Natural killer cell (primary cell): ENCODE data around the gene FNDC7. TPM values are rescaled to one million over a fixed set of nuclear protein-coding genes. Genes with fewer than 3 reads are reported as not detected.
"Not testable (repeated sequence)": the region's sequence is repeated elsewhere in the genome, so short reads cannot be mapped to it uniquely, and the experiment has no call there.

ENCODE experiments used
- ATAC-seq, 3 donors: fragments of 150-1000 bp in 2 of 3; fragments of 200-7000 bp in 1 of 3; cut with Tn5 transposase; 1 replicate in 1 of 3; 2 replicates in 2 of 3; pipeline ENCODE4 v1.10.0; 2021; ENCODE audit warnings: mild to moderate bottlenecking in 2 of 3, moderate library complexity in 2 of 3
- DNase-seq, 2 donors: peaks; one replicate each; pipeline versions ENCODE4 v3.0.0 to v3.0.0-alpha.2; 2013 to 2021; ENCODE audit warnings: mixed read lengths in 1 of 2
- H3K27ac ChIP-seq: one replicate; pipeline ENCODE4 v1.5.1; 2013; ENCODE audit warnings: mild to moderate bottlenecking, low read length
- H3K27me3 ChIP-seq: one replicate; pipeline ENCODE4 v1.6.1; 2013; ENCODE audit warnings: low read length; ENCODE audit not compliant: control insufficient read depth, insufficient read depth
- H3K36me3 ChIP-seq: one replicate; pipeline ENCODE4 v1.6.1; 2013; ENCODE audit warnings: low read length; ENCODE audit not compliant: control insufficient read depth, insufficient read depth
- H3K4me1 ChIP-seq: one replicate; pipeline ENCODE4 v1.6.1; 2013; ENCODE audit warnings: low read length; ENCODE audit not compliant: control insufficient read depth, insufficient read depth
- H3K4me3 ChIP-seq: one replicate; pipeline ENCODE4 v1.5.1; 2013; ENCODE audit warnings: low read length
- H3K9me3 ChIP-seq: one replicate; pipeline ENCODE4 v1.6.1; 2013; ENCODE audit warnings: low read length; ENCODE audit not compliant: control insufficient read depth, insufficient read depth
- H3K27ac Mint-ChIP-seq, 2 donors: one replicate each; pipeline ENCODE4 v1.8.0; 2022; ENCODE audit warnings: mild to moderate bottlenecking in 2 of 2, mixed read lengths in 2 of 2, moderate library complexity in 1 of 2
- H3K27me3 Mint-ChIP-seq, 2 donors: one replicate each; pipeline ENCODE4 v1.8.0; 2022; ENCODE audit warnings: low read depth in 2 of 2, mixed read lengths in 2 of 2
- H3K36me3 Mint-ChIP-seq: one replicate; pipeline ENCODE4 v1.8.0; 2022; ENCODE audit warnings: mixed read lengths
- H3K4me1 Mint-ChIP-seq, 2 donors: one replicate each; pipeline ENCODE4 v1.8.0; 2022; ENCODE audit warnings: mixed read lengths in 2 of 2
- H3K4me3 Mint-ChIP-seq: one replicate; pipeline ENCODE4 v1.8.0; 2022; ENCODE audit warnings: mild to moderate bottlenecking, moderate library complexity, mixed read lengths
- H3K9me3 Mint-ChIP-seq, 2 donors: one replicate each; pipeline ENCODE4 v1.8.0; 2022; ENCODE audit warnings: mixed read lengths in 2 of 2
- CTCF ChIP-seq: fragments of 200-600 bp; IDR thresholded peaks from one replicate; pipeline ENCODE4 v1.8.0; 2022; ENCODE audit warnings: antibody characterized with exemption
- WGBS: methylation state at CpG from one replicate; pipeline ENCODE4 v1.1.7; 2013; ENCODE audit warnings: missing lambda C conversion rate; ENCODE audit not compliant: insufficient coverage; 5-methylcytosine and 5-hydroxymethylcytosine counted together
- intact Hi-C: fragments of 100-400 bp; cut with micrococcal nuclease; formaldehyde crosslinking; loops from one replicate; pipeline ENCODE4 v1.14.2; 2022
- total RNA-seq, 4 donors: library from RNA; stranded (reverse); fragments of 120-200 nt in 1 of 4; gene quantifications; one replicate each; pipeline versions ENCODE4 v1.2.3 to v1.2.4, GENCODE V29; 2013 to 2022

Gene FNDC7
- total RNA-seq, 3 donors from 2014 or later (not counting 1 experiment from before 2014, with no cell fraction given) = 0.14 to 0.43 TPM; not detected in 1

DNA sequence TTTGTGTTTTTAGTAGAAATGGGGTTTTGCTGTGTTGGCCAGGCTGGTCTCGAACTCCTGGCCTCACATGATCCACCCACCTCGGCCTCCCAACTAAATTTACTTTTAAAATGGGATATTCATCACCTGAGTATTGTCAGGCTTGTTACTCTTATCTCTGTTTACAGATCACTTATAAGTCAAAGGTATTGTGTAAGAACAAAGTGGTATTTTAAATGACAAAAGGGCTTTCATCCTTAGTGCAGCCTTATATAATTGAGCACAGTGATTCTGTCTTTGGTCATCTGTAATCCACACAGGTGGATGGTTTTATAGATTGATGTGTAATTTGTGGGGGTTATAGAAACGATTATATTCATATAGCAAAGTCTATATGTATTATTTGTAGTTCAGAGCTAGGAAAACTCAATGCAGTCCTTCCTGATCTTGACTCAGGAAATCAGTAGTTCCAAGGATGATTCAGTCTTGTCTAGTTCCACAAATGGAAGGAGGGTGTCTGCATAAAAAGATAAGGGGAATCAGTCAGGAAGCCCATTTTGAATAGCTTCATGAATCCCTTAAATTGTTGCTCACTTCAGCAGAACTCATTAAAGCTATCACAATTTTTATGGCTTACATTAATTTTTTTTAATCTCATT, 68.3 kb downstream of the FNDC7 start:
- no peaks in the 10 kb centered on the region for H3K4me1 ChIP-seq
- ATAC-seq = no peak
- WGBS = no CpG with 5 or more reads among the region's 3 CpGs
- Mint-ChIP-seq H3K4me3 (no peak overlapping the region), H3K9me3 (peaks cover 3 to 7% of the 10 kb centered on the region in 2 donors), H3K36me3 (peaks cover 30% of the 10 kb centered on the region), H3K27me3 (no peaks in the 10 kb centered on the region), H3K27ac (no peak overlapping the region), H3K4me1 (peaks cover 0 to 5% of the 10 kb centered on the region in 2 donors)
- no peak overlapping the region for H3K4me3 ChIP-seq
- no peak overlapping the region for H3K27ac ChIP-seq
- H3K9me3 ChIP-seq = peaks cover 13% of the 10 kb centered on the region
- H3K27me3 ChIP-seq = no peaks in the 10 kb centered on the region
- TF ChIP-seq CTCF = no peak
- intact Hi-C loops = no loop called here
- peaks cover 79% of the 10 kb centered on the region for H3K36me3 ChIP-seq
- no peak for DNase-seq

DNA sequence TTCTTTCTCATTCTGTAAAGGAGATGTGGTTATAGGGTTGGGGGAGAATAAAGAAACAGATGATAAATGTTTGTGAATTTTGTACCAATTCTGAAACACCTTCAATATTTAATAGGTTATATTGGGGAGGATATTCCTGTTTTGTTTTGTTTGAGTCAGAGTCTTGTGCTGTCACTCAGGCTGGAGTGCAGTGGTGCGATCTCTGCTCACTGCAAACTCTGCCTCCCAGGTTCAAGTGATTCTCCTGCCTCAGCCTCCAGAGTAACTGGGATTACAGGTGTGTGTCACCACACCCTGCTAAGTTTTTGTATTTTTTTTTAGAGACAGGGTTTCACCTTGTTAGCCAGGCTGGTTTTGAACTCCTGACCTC, 68.9 kb downstream of the FNDC7 start:
- H3K36me3 Mint-ChIP-seq = peaks cover 30% of the 10 kb centered on the region
- H3K27ac Mint-ChIP-seq, H3K4me1 ChIP-seq, H3K27me3 ChIP-seq, H3K27ac ChIP-seq, H3K9me3 Mint-ChIP-seq, ATAC-seq, H3K27me3 Mint-ChIP-seq, intact Hi-C loops, H3K4me3 Mint-ChIP-seq, DNase-seq, H3K4me3 ChIP-seq, H3K4me1 Mint-ChIP-seq: not testable (repeated sequence)
- Histone ChIP-seq H3K36me3 (peaks cover 79% of the 10 kb centered on the region), H3K9me3 (peaks cover 16% of the 10 kb centered on the region)
- 100% methylated on average over 1 of the region's 1 CpG for WGBS

DNA sequence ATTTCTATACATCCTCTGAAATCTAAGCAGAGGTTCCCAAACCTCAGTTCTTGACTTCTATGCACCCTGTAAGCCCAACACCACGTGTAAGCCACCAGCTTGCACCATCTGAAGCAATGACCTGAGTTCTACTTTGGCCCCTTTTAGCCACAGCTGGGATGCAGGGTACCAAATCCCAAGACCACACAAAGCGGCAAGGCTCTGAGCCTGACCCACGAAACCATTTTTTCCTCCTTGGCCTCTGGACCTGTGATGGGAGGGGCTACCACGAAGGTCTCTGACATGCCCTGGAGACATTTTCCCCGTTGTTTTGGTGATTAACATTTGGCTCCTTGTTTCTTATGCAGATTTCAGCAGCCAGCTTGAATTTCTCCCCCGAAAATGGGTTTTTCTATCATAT, 72.6 kb downstream of the FNDC7 start:
- Histone ChIP-seq H3K4me1 (no peaks in the 10 kb centered on the region), H3K9me3 (peaks cover 16% of the 10 kb centered on the region), H3K36me3 (peaks cover 57% of the 10 kb centered on the region), H3K27ac (no peak overlapping the region), H3K4me3 (no peak overlapping the region), H3K27me3 (no peaks in the 10 kb centered on the region)
- Mint-ChIP-seq H3K27me3 (no peaks in the 10 kb centered on the region), H3K36me3 (peaks cover 29% of the 10 kb centered on the region), H3K4me1 (peaks cover 0 to 3% of the 10 kb centered on the region in 2 donors), H3K27ac (no peak overlapping the region), H3K9me3 (peaks cover 4 to 8% of the 10 kb centered on the region in 2 donors), H3K4me3 (no peak overlapping the region)
- ATAC-seq (no peak), DNase-seq (no peak)
- intact Hi-C loops = no loop called here
- TF ChIP-seq CTCF = no peak
- 98% methylated on average over 6 of the region's 6 CpGs for WGBS

DNA sequence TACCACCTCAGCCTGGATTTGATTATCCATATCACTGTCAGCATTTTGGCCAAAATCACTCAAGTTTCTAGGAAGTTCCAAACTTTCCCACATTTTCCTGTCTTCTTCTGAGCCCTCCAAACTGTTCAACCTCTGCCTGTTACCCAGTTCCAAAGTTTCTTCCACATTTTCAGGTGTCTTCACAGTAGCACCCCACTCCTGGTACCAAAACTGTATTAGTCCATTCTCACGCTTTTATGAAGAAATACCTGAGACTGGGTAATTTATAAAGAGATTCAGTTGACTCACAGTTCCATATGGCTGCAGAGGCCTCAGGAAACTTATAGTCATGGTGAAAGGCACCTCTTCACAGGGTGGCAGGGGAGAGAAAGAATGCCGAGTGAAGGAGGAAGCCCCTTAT, 73.2 kb downstream of the FNDC7 start:
- Histone ChIP-seq H3K4me1 (no peaks in the 10 kb centered on the region), H3K27me3 (no peaks in the 10 kb centered on the region), H3K27ac (no peak overlapping the region), H3K9me3 (peaks cover 16% of the 10 kb centered on the region), H3K36me3 (peaks cover 58% of the 10 kb centered on the region), H3K4me3 (no peak overlapping the region)
- Mint-ChIP-seq H3K4me1 (peaks cover 0 to 8% of the 10 kb centered on the region in 2 donors), H3K27ac (no peak overlapping the region), H3K9me3 (peaks cover 4 to 8% of the 10 kb centered on the region in 2 donors), H3K36me3 (peaks cover 35% of the 10 kb centered on the region), H3K4me3 (no peak overlapping the region), H3K27me3 (no peaks in the 10 kb centered on the region)
- 100% methylated on average over 1 of the region's 2 CpGs for WGBS
- TF ChIP-seq CTCF = no peak
- DNase-seq (no peak), ATAC-seq (no peak)
- intact Hi-C loops = no loop called here
